ENCODE measurements around the gene BNC2.

Gene BNC2

GRCh38 chr9:16656432-16657169 lies 213.9 kb downstream of the BNC2 start:
- no peaks in the 10 kb centered on the region for H3K9me3 ChIP-seq
- H3K36me3 ChIP-seq: no peaks in the 10 kb centered on the region
- H3K4me1 ChIP-seq: no peaks in the 10 kb centered on the region; the same call in 1 of the 2 replicates
- H3K27me3 ChIP-seq: no peaks in the 10 kb centered on the region
- H3K4me3 ChIP-seq (ENCODE audit: low read depth, low read length): no peak overlapping the region
- no peak for TF ChIP-seq CTCF (IDR thresholded peaks at IDR 0.05; ENCODE audit: low read depth, low read length)
- DNase-seq: no peak

DNA sequence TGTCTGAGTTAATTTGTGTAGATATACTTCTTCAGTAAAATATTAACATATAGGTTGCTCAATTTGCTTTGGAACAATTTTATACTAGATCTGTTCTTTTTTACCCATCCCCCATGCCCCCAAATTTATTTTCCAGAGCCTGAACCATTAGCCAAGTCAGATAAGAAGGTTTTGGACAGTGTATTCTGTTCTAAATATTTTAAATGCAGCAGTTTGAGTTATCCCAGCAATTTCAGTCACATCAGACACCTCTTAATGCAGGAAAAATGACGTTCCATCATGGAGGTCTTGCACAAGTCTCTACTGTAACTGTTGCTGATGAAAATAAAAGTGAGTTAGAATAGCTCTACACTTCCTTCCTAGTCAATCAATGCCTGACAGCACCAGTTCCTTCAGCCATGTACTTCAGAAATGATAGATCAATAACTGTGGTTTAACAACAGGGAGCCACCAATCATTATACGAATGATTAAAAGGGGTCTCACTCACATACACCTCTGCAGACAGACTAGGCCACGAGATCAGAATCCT lies 215.8 kb downstream of the BNC2 start:
- H3K9me3 ChIP-seq: no peaks in the 10 kb centered on the region
- H3K36me3 ChIP-seq: no peaks in the 10 kb centered on the region
- DNase-seq: no peak
- no peak overlapping the region for H3K4me3 ChIP-seq (ENCODE audit: low read depth, low read length)
- no peaks in the 10 kb centered on the region for H3K27me3 ChIP-seq
- no peaks in the 10 kb centered on the region; the same call in 1 of the 2 replicates for H3K4me1 ChIP-seq
- TF ChIP-seq CTCF (IDR thresholded peaks at IDR 0.05; ENCODE audit: low read depth, low read length): no peak

DNA sequence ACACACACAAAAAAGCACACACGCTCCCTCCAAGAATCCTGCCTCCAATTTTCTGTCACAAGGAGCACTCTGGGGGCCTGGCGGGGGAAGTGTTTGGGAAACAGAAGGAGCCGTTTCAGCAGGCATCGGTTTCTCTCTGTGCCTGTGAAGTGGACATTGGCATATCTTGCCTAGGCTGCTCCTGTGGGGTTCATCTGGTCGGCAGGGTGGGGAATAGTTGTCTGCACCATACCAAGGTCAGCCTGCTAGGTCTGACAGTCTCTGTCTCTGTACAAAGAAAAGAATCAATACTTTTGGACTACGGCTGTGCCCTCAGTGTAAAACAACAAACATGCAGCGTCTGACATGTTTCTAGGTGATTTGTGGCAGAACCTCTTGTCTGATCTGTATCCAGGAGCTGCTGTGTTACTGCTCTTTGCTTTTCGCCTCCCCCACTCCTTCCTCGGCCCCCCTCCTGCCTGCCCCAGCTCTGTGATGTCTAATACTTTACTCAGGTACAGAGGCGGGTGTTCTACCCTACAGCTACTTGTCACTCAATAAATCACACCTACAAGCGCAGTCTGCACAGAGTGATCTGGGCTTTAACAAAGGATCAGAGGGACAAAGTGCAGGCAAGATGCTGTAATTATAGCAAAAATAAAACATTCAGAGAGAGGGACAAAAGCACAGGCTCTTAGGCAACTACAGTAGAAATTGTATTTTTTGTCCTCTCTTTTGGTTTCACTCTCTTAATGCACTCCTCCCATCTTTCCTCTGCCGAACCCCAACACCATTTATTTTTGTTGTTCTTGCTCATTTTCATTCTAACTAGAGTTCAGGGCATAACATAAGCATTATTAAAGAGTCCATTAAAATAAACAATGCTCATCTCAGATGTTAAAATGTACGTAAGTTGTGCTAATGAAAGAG lies 216.7 kb downstream of the BNC2 start:
- H3K4me3 ChIP-seq (ENCODE audit: low read depth, low read length): peak overlapping the region; percentile 54
- no peaks in the 10 kb centered on the region; the same call in 1 of the 2 replicates for H3K4me1 ChIP-seq
- no peak for TF ChIP-seq CTCF (IDR thresholded peaks at IDR 0.05; ENCODE audit: low read depth, low read length)

DNA sequence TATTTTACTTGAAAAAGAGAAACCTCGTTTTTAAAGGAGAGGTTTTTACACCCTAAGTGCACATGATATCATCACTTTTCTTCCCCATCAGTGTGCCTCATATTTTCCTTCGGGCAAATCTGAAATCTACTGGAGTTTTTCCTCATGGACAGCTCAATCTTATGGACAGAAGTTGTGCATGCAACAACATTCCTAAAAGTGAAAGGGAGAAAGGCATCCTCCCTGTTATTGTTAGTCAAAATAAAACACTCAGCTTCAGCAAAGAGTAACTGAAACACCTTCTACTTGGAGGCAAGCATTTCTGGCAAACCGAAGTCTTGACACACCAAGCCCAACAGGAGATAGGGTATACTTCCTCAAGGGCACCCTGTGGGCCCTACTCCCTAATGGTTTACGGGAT lies 217.9 kb downstream of the BNC2 start:
- H3K9me3 ChIP-seq: no peaks in the 10 kb centered on the region
- no peaks in the 10 kb centered on the region; the same call in 1 of the 2 replicates for H3K4me1 ChIP-seq
- no peak for DNase-seq
- TF ChIP-seq CTCF (IDR thresholded peaks at IDR 0.05; ENCODE audit: low read depth, low read length): no peak
- H3K4me3 ChIP-seq (ENCODE audit: low read depth, low read length): no peak overlapping the region
- no peaks in the 10 kb centered on the region for H3K36me3 ChIP-seq
- no peaks in the 10 kb centered on the region for H3K27me3 ChIP-seq

More for the DNA sequence above, 216.7 kb downstream of the BNC2 start:
- no peaks in the 10 kb centered on the region for H3K9me3 ChIP-seq
- DNase-seq: peak; percentile 14
- H3K36me3 ChIP-seq: no peaks in the 10 kb centered on the region
- no peaks in the 10 kb centered on the region for H3K27me3 ChIP-seq

DNA sequence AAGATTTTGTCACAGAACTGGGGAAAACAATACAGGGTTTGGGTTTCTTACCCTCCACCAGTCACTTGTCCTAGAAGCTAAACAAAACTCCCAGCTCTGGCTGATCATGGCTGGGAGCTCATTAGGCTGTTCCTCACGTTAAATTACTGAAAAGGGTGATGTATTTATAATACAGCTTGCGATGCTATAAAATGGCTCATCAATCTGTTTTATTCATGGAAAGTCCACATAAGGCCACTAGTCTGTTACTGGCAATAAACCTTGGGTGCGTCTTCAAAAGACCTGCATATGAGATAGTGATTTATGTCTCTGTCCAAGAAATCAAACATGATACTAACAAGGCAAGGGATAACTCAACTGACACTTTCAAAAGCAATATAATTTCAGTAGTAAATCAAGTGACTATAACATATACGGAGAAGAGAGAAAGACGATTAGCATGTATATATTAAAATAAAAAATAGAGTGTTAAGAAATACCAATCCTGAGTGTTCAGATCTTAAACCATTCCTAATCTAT lies 219.0 kb downstream of the BNC2 start:
- H3K4me1 ChIP-seq: no peaks in the 10 kb centered on the region; the same call in 1 of the 2 replicates
- no peaks in the 10 kb centered on the region for H3K9me3 ChIP-seq
- H3K36me3 ChIP-seq: no peaks in the 10 kb centered on the region
- no peak for TF ChIP-seq CTCF (IDR thresholded peaks at IDR 0.05; ENCODE audit: low read depth, low read length)
- no peak for DNase-seq
- H3K4me3 ChIP-seq (ENCODE audit: low read depth, low read length): no peak overlapping the region
- no peaks in the 10 kb centered on the region for H3K27me3 ChIP-seq
